ENCODE measurements around the gene THRB. TPM values are rescaled to one million over a fixed set of nuclear protein-coding genes. Genes with fewer than 3 reads are reported as not detected.

The THRB gene
- total RNA-seq, 1 donor from 2014 or later = 27.5 TPM

DNA sequence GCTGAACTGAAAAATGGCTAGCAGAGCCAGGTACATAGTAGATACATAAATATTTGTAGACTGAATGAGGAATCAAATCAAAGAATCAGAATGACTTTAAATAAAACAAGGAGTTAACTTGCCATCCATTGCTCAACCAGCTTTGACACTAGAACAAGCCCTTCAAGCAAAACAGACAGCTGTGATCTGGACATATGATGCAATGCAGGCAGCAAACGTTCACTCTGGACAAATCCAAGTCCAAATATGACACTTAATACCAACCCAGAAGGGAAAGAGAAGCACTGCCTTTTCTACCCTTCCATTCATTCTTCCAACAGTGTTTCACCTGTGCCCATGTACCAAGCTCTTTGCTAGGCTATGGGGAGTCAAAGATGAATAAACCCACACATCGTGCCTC lies 4.5 kb downstream of the THRB start:
- DNase-seq (ENCODE audit: low spot score) = no peak

DNA sequence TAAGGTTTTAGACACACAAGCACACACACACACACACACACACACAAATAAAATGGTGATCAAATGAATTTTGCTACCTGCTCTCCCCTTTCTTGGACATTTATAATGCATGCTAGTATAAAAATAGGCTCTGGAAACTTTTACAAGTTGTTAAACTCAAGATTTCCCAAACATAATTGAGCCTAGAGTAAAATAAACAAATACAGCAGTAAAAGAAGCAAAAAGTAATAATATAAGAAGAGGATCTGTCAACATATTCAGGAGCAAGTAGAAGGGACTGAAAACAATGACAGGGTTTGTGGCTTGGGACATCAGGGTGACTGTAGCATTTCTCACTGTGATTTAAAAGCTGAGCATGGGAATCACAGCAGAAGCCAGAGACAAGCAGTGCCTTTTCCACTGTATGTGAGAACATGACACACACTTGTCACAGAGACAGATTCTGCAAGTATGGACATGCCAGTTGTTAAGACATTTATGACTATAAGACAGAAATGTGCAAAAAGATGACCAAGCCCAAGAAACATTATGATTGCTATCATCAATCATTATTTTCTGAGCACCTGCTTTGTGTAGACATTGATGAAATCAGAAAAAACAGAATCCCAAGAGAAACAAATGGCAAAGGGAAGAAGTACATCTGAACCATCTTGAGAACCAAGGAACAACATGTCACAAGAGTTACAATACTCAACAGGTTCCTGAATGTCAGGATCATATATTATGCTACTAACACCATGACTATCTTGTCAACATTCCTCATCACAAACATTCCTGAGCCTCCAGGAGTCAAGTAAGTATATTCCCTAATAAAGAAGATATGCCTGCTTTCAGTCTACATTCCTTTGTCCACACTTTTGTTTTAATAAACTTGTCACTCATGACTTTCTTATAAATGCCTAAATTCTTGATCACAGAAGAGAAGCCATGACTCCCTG lies 7.1 kb downstream of the THRB start:
- no peak for DNase-seq (ENCODE audit: low spot score)

DNA sequence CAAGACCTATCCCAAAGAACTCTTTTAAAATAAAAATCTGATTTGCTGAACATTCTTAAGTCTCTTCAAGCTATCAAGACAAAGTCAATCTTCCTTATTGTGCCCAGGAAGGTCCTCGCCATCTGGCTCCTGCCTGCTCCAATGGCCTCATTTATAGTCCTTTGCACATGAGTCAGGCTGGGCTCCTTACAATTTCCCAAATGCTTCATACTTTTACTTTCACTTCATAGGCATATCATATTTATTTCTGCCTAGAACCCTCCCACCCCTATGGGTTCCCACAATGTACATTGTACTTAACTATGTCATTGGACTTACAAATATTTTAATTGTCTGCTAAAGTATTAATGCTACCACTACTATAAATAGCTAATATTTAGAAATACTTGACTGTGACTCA lies 9.1 kb downstream of the THRB start:
- DNase-seq (ENCODE audit: low spot score) = no peak

DNA sequence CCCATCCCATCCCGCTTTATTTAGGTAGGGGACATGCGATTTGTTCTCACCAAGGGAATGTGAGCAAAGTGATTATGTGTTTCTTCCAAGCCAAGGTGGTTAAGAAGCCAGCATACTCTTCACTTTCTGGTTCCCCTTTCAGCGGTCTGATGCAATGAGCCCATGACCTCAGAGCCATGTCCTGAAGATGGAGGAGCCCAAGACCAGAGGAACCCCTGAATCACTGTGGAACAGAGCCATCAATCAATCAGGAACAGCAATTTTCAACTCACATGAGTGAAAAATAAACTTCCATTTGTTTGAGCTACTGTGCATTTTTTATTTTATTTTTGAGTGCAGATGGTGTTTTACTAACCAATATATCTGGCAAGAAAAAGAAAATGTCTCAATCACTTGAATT lies 10.8 kb downstream of the THRB start:
- DNase-seq (ENCODE audit: low spot score) = no peak

DNA sequence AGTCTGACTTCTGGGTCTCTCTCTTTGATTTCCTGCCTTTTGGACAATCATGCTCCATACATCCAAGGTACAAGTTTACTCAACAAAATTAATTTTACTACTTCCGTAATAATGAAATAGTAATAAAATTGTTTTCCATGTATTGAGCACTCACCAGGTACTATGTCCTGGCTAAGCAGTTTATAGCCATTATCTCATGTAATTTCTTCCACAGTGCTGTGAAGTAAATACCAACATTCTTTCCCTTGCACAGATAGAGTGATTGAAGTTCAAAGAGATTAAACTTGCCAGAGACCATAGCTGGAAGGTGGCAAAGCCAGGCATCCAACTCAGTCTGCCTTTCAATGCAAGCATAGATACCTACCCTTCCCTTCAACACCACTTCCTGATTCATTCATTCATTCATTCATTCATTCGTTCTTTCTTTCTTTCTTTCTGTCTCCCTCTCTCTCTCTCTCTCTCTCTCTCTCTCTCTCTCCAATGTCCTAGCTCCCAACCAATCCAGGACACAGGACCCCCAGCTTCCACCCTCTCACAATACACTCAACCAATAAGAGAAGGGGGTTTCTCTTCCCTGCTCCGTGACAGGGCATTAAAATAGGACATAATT lies 12.4 kb downstream of the THRB start:
- DNase-seq (ENCODE audit: low spot score) = no peak

DNA sequence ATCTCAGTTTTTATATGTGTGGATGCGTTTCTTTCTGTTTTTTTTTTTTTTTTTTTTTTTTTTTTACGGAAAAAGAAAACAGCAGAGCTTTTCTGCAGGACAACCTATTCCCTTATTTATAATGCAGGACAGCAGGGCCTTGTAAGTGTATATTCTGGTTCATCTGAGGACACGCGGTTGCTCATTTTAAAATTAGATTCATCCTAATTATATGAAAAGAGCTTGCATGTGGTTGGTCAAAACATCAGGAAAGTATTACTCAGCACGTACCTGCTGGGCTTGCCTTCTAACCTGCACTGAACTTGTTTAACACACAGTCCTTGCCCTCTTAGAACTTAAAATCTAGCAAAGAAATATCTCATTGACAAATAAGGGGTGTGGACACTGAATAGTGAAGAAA lies 13.5 kb downstream of the THRB start:
- DNase-seq (ENCODE audit: low spot score) = no peak

DNA sequence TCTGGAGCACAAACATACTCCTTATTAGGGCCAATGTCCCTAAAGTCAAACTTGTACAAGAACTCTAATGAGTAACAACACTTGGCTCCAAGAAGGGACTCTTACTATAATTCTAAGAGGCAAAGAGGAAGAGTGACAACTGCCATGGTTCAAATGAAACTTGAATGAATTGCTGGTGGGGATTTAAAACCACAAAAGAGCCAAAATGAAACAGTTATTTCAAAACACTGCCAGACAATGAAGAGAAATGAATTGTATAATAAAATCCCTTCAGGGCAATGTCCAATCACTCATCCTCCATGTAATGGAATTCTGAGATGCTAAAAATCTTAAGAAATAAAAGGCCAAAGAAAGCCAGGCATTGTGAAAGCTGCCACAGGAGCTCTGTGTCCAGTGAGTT lies 14.2 kb downstream of the THRB start:
- DNase-seq (ENCODE audit: low spot score) = no peak

DNA sequence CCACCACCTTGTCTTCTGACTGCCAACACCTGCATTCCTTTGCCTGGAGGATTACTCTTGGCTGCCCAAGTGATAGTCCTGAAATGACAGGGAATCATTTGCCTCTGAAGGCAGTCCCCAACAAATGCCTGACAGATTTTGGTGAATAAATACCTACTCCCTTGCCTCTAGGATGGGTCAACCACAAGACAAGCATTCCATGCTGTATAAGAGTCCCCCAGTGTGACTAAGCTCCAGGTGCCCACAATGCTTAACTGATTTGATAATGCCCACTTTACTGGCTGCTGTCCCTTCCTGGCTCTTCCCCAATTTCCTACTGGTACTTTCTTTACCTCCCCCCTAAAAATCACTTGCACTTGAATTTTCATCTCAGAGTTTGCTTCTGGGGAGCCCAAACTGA lies 14.8 kb downstream of the THRB start:
- no peak for DNase-seq (ENCODE audit: low spot score)

DNA sequence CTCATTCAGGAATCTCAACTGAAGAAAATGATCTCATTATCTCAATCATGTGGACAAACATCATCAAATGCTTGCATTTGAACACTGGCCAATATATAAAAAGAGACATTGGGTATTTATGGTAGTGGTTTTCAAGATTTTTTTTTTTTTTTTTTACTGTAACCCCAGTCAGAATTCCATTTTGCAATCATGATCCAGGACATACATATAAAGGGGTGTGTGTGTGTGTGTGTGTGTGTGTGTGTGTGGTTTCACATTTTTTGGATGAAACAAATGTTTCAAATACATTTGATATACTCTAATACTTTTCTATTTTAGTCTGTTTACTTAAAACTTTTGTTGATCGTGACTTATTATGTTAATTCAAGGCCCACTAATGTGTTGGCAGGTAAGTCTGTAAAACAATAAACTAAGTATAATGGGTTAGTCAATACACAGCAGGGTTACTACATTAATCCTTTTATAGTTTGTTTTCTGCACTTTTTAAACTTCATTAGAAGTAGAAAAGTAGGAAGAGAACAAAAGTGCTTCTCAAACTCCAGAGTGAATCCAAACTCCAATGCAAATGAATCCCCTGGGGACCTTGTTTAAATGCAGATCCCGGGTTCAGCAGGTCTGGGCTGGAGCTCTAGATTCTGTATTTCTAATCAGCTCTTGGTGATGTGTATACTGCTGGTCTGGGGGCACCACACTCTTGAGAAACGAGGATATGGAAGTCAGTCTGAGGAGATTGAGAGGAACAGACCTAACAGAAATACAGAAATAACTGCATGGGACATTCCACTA lies 17.6 kb downstream of the THRB start:
- no peak for DNase-seq (ENCODE audit: low spot score)

DNA sequence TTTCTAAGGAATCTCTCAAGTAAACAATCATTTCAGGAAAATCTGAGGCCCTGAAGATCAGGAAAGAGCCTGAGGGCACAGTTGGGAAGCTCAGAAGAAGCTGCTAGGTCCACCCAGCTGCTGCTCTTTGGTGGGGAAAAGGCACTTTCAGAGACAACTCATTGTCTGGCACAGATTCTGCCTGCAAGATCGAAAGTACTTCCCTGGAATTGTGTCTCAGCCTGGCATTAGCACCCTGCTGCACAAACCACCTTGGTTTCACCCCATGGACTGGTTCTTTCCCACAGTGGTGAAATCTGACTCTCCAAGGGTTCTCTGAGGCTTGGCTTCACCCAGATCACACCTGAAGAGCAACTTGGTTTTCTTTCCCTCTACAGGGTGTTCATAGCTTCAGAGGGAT lies 18.7 kb downstream of the THRB start:
- DNase-seq (ENCODE audit: low spot score) = no peak

DNA sequence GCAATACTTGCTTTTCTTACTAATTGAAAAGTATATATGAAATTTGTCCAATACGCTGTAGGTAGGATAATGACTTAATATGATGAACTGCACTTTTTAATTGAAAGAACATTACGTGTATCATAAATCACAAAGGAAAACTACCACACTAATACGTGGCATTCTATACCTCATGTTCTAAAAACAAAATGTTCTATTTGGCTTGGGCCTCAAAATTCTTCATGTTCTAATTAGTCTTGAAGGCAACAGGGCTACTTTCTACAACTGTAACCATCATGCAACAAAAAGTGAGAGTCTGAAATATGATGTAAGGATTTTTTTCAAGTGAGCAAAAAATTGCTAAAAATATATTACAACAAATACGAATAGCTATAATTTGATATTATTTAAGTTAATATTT lies 19.8 kb downstream of the THRB start:
- no peak for DNase-seq (ENCODE audit: low spot score)

DNA sequence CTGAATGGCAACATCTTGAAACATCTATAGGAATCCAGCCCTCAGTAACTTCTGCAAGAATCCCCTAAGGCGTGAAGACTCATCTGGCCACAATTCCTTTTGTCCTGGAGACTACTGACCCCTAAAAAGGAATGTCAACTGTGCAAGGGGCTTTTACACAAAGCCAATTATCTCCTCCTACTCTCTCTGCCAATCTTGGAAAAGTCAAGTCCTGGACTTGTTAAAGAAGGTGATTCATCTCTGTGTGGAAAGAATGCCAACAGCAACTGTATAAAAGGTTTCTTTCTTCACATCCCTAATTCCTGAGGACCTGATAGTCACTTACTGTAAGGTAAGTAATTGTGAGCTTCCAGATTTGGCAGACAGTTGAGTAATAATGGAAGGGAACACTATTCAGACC lies 22.3 kb downstream of the THRB start:
- DNase-seq (ENCODE audit: low spot score) = no peak

DNA sequence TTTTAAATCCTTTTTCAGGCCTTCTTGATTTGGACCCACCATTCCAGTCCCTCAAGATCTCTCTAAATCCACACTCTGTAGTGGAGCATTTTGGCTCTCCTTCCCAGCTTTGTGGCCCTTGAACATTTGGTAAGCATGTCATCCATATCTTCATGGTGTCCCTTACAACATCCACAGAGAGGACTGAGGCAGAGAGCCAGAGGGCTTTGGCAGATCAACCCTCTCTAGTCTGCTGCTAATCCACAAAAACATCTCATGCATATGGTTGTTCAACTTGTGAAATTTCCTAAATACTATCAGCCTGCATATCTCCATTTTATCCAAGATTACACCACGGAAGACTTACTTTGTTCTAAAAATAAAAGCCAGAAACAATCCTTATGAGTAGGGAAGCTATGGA lies 23.2 kb downstream of the THRB start:
- no peak for DNase-seq (ENCODE audit: low spot score)

DNA sequence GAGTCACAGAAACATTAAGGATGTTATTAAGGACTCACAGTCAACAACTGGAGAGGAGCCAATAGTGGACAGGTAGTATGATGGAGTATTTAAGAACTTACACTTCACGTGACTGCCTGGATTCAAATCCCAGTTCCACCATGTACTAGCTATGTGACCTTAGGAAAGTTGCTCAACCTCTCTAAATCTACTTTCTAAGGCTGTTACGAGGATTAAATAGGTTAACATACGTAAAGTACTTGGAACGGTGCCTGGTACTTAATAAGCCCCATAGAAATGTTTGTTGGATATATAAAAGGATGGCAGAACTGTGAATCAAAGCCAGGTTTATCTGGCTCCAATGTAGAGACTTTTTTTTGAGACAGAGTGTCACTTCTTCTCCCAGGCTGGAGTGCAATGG lies 24.4 kb downstream of the THRB start:
- DNase-seq (ENCODE audit: low spot score) = no peak

DNA sequence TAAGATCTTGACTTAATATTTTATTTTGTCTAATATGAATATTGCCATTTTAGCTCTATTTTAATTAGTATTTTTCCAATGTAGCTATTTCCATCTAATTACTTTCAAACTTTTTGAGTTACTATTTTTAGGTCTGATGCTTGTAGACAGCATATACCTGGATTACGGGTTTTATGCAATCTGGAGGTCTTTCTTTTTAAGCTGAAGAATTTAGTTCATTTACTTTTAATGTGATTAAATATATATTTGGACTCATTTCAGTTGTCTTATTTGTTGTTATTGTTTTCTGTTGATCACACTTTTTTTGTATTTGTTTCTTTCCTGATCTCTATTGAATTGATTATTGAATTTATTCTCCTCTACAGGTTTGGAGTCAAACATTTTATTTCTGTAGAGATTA lies 30.3 kb downstream of the THRB start:
- DNase-seq (ENCODE audit: low spot score) = no peak

DNA sequence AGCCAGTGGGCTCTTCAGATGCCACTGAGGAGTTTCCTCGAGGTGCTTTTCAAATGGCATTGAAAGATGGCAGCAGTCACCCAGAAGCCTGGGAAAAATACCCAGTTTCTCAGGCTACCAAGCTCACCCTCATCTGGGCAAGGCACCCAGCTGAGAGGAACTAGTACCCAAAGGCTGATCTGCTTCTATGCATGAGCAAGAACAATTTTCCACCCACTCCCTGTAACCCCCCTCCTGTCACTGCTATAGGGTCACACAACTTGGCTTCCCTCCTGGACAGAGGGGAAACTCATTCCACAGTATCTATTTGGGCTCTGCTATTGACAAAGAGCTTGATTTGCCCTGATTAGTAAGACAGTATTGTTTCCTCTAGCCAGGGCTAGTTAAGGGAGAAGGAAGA lies 31.9 kb downstream of the THRB start:
- DNase-seq (ENCODE audit: low spot score) = no peak

DNA sequence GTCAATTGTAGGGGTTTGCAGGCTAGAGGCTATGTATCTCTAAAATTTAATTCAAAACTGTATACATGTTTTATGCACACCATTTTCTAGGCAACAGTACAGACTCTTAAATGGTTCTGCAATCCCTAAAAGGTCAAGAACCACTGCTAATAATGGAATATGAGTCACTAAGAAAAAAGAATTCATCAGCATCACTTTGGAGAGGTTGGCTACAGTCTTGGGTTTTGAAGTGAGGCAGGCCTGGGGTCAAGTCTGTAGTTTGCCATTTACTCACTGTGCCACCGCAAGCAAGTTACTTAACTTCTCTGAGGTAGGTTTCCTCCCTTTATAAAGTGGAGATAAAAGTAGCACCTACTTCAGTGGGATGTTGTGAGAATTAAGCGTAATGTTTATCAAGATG lies 33.7 kb downstream of the THRB start:
- no peak for DNase-seq (ENCODE audit: low spot score)

DNA sequence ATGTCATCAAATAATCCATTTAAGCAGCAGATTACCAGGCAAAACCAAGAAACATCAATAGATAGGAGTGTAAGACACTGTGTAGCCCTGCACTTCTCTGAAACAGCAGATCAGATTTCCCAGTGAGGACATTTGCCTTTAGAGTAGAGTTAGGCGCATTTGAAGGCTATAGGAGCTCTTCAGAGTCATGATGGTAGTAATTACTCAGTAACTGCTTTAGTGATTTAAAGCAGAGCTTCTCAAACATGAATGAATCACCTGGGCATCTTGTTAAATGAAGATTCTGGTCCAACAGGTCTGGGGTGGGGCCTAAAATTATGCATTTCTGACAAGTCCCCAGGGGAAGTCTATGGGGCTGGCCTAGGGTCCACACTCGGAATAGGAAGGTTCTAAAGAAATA lies 36.9 kb downstream of the THRB start:
- DNase-seq (ENCODE audit: low spot score) = no peak

DNA sequence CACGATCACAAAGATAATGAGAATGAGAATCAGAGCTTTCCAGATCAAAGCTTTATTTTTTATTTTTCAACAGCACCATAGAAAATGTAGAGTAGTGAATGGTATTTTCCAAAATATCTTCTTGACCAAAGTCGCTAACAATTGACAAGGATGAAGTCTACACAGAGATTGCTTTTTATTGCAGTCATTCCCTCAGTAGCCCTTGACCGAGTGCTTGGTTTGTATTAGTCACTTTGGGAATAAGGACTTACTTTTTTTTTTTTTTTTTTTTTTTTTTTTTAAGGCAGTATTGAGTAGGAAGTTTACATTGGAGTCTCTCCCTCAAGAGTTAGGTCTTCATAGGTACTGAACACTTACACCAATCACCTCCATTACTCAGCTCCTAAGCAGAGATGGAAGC lies 39.8 kb downstream of the THRB start:
- no peak for DNase-seq (ENCODE audit: low spot score)

DNA sequence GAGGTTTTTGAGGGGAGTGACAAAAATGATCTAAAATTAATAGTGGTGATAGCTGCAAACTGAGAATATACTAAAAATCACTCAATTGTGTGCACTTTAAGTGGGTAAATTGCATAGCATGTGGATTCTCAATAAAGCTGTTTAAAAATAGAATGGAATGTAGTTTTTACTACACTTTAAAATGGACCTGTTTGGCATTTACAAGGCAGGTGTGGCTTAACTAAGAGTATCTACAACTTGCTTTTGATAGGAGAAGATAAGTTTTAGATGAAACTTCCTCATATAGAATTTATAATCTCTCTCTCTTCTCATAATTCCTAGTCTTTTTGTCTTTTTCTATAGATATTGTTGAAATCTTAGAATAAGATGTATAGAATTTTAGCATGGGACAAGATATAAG lies 40.3 kb downstream of the THRB start:
- no peak for DNase-seq (ENCODE audit: low spot score)

DNA sequence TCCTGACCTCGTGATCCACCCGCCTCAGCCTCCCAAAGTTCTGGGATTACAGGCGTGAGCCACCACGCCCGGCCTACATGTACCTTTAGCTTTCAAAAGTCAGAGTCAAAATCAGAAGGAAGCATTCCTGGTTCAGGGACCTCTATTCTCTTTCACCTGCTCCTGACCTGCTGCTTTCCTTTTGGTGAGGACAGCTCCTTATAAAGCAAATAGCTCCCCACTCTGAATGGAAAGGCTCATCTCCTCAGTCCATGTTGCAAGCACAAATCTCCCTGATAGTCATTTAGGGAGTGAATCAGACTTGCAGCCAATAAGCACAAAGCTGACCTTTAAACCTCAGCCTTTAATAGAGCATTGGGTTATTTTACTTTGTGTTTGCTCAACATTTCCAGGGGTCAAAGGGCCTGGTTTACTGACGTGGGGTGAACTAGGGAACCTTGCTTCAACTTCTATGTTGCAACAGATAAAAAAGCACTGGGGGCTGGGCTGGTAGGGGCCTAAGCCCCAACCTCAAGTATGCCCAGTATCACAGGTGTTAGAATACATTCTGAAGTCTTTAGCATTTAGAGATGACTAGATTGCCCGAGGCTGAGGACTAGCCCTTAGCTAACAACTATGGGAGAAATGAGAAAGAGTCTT lies 43.1 kb downstream of the THRB start:
- no peak for DNase-seq (ENCODE audit: low spot score)

Data from mesenteric fat pad (tissue), 1 donor.